Mammary microvascular endothelial cell (primary cell): ENCODE results near the gene FKBP9. TPM values are rescaled to one million over a fixed set of nuclear protein-coding genes. Genes with fewer than 3 reads are reported as not detected.

Source experiments
- total RNA-seq: library from RNA; depleted of rRNA; stranded (reverse); fragments of >200 nt; gene quantifications from 2 replicates; pipeline ENCODE4 v1.2.3, GENCODE V29; 2015

The FKBP9 gene, protein sequence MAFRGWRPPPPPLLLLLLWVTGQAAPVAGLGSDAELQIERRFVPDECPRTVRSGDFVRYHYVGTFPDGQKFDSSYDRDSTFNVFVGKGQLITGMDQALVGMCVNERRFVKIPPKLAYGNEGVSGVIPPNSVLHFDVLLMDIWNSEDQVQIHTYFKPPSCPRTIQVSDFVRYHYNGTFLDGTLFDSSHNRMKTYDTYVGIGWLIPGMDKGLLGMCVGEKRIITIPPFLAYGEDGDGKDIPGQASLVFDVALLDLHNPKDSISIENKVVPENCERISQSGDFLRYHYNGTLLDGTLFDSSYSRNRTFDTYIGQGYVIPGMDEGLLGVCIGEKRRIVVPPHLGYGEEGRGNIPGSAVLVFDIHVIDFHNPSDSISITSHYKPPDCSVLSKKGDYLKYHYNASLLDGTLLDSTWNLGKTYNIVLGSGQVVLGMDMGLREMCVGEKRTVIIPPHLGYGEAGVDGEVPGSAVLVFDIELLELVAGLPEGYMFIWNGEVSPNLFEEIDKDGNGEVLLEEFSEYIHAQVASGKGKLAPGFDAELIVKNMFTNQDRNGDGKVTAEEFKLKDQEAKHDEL
- 104 and 117 TPM in 2 replicates for total RNA-seq

DNA sequence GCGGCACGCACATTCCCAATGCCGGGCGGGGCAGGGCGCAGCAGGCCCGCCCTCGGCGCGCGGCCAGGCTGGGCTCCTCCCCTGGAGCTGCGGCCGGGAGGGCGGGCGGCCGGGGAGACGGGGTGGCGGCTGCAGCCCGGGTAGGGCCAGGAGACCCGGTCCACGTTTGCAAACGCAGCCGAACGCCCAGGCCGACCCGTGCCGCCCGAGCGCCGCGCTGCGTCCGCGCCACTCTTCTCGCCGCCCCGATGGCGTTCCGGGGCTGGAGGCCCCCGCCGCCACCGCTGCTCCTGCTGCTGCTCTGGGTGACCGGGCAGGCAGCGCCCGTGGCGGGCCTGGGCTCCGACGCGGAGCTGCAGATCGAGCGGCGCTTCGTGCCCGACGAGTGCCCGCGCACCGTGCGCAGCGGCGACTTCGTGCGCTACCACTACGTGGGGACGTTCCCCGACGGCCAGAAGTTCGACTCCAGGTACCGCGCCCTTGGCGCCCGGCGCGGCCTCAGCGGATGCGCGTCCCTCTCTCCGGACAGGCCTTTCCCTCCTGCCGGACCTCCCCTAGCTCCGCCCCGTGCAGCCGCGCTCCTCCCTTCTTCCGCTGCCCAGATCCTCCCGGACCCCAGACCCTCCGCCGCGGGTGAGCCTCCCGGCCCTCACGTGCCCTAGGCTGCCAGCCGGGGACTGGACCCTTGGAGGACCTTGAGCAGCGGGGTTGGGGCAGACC lies at the start of gene FKBP9:
Gene FKBP9 (plus strand): TSS at position 115 of the 720 bp plus-strand sequence. CDS start 134 bp downstream, at position 249.

Other genes with a start within 250 kb of the FKBP9 start
- 34.2 and 38.3 TPM in 2 replicates for gene KBTBD2, start 65.7 kb upstream of the FKBP9 start, total RNA-seq
- gene NT5C3A, start 105.3 kb downstream of the FKBP9 start, total RNA-seq: 17.2 and 25.2 TPM in 2 replicates
- 13.9 and 16.0 TPM in 2 replicates for gene RP9, start 152.0 kb downstream of the FKBP9 start, total RNA-seq
- 7.1 and 10.7 TPM in 2 replicates for gene BBS9, start 172.1 kb downstream of the FKBP9 start, total RNA-seq